H1 (cell line): ENCODE measurements around the gene HSPD1. TPM values are rescaled to one million over a fixed set of nuclear protein-coding genes. Genes with fewer than 3 reads are reported as not detected.

Source experiments
- BRCA1 ChIP-seq: IDR thresholded peaks from 2 replicates; pipeline ENCODE4 v1.6.1; 2012; ENCODE audit warnings: low read depth, low read length, improper control_type of control experiment
- CHD7 ChIP-seq: fragments of 300-600 bp; sonication (generic); IDR thresholded peaks from 2 replicates; pipeline ENCODE4 v1.7.1; 2012; ENCODE audit warnings: low read length, moderate library complexity, mild to moderate bottlenecking, inconsistent platforms; ENCODE audit not compliant: insufficient replicate concordance
- RAD21 ChIP-seq, 2 experiments: IDR thresholded peaks in 1 of 2; conservative IDR thresholded peaks in 1 of 2; 2 replicates each; pipeline ENCODE4 v1.6.1; 2011; ENCODE audit warnings: low read depth in 2 of 2, low read length in 2 of 2, improper control_type of control experiment in 1 of 2, inconsistent platforms in 1 of 2, mild to moderate bottlenecking in 1 of 2, moderate library complexity in 1 of 2
- SAP30 ChIP-seq: fragments of 300-600 bp; sonication (generic); IDR thresholded peaks from 2 replicates; pipeline ENCODE4 v1.7.1; 2012; ENCODE audit warnings: low read length, moderate library complexity, mild to moderate bottlenecking, inconsistent platforms; ENCODE audit not compliant: insufficient read depth, insufficient replicate concordance
- SIRT6 ChIP-seq: IDR thresholded peaks from one replicate; pipeline ENCODE4 v1.7.1; 2012; ENCODE audit warnings: low read length, inconsistent platforms
- SP1 ChIP-seq: IDR thresholded peaks from 2 replicates; pipeline ENCODE4 v1.6.1; 2011; ENCODE audit warnings: low read depth, low read length
- polyA plus RNA-seq, 7 experiments: library from polyadenylated mRNA; depleted of rRNA in 3 of 7; stranded (reverse) in 5 of 7; unstranded in 2 of 7; fragments of >200 nt in 5 of 7; fragments of 200-250 nt in 2 of 7; gene quantifications; 1 replicate in 5 of 7; 2 replicates in 1 of 7; 4 replicates in 1 of 7; pipeline versions ENCODE4 v1.2.1 to v1.2.3, GENCODE V29; 2011 to 2013; ENCODE audit warnings: missing spikeins in 2 of 7, mixed read lengths in 2 of 7
- total RNA-seq: library from RNA; stranded (reverse); fragmentation: NEBNext Ultra II Directional; extraction: Animal tissue kit (Norgen Biotek cat#: 25700); gene quantifications from 2 replicates; pipeline ENCODE4 v1.2.1, GENCODE V29; 2021

The HSPD1 gene
- total and polyA plus RNA-seq, 2 of the 8 experiments (the other 6 are each of a cell fraction or from before 2014, with no cell fraction given): 221 to 1,108 TPM

GRCh38 chr2:197452754-197453122 is 46.9 kb downstream of the HSPD1 start (continued):
- TF ChIP-seq CHD7 (no peak), BRCA1 (no peak), SIRT6 (no peak), SP1 (no peak), SAP30 (peak; percentile 91), RAD21 (IDR thresholded peaks at IDR 0.05 in 1 of 2, conservative IDR thresholded peaks at IDR 0.05 in 1 of 2; ENCODE audit: low read depth in 2 of 2, low read length in 2 of 2) (no peak)
